Measurements from ENCODE around the gene MATN4. TPM values are rescaled to one million over a fixed set of nuclear protein-coding genes. Genes with fewer than 3 reads are reported as not detected.

The MATN4 gene
- total and polyA plus RNA-seq, 2 donors (not counting 1 experiment from before 2014, with no cell fraction given): not detected

GRCh38 chr20:45301824-45302271 is 6.3 kb downstream of the MATN4 start:
- TF ChIP-seq, protein P1, sequence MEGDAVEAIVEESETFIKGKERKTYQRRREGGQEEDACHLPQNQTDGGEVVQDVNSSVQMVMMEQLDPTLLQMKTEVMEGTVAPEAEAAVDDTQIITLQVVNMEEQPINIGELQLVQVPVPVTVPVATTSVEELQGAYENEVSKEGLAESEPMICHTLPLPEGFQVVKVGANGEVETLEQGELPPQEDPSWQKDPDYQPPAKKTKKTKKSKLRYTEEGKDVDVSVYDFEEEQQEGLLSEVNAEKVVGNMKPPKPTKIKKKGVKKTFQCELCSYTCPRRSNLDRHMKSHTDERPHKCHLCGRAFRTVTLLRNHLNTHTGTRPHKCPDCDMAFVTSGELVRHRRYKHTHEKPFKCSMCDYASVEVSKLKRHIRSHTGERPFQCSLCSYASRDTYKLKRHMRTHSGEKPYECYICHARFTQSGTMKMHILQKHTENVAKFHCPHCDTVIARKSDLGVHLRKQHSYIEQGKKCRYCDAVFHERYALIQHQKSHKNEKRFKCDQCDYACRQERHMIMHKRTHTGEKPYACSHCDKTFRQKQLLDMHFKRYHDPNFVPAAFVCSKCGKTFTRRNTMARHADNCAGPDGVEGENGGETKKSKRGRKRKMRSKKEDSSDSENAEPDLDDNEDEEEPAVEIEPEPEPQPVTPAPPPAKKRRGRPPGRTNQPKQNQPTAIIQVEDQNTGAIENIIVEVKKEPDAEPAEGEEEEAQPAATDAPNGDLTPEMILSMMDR (IDR thresholded peaks at IDR 0.05): no peak
- no peak for TF ChIP-seq EZH2 (IDR thresholded peaks at IDR 0.05; ENCODE audit: borderline replicate concordance, insufficient read depth, low read depth, low read length, poor library complexity, severe bottlenecking)
- Histone ChIP-seq H3K9me3 (ENCODE audit: control extremely low read depth in 1 of 3, control insufficient read depth in 2 of 3, insufficient read depth in 1 of 3, low read length in 2 of 3) (no peaks in the 10 kb centered on the region), H4K20me1 (ENCODE audit: control insufficient read depth, insufficient read depth, low read length, poor library complexity, severe bottlenecking) (no peaks in the 10 kb centered on the region), H3K4me2 (replicated peaks; ENCODE audit: low read depth, low read length, poor library complexity, severe bottlenecking) (no peak overlapping the region), H2AFZ (ENCODE audit: insufficient read depth, low read depth, low read length, poor library complexity, severe bottlenecking) (no peak overlapping the region), H3K27ac (ENCODE audit: low read length in 2 of 2) (no peak overlapping the region), H3K79me2 (ENCODE audit: control insufficient read depth, insufficient read depth, low read length) (no peaks in the 10 kb centered on the region), H3K27me3 (replicated peaks in 1 of 4; ENCODE audit: control extremely low read depth in 1 of 4, control insufficient read depth in 3 of 4, insufficient read depth in 4 of 4, low read length in 3 of 4) (peaks cover 0 to 41% (median 6%) of the 10 kb centered on the region in 4 experiments), H3K9ac (ENCODE audit: low read length) (no peak overlapping the region), H3K36me3 (replicated peaks in 1 of 2; ENCODE audit: control extremely low read depth in 1 of 2, control insufficient read depth in 1 of 2, extremely low read depth in 1 of 2, insufficient read depth in 2 of 2, low read length in 1 of 2) (no peaks in the 10 kb centered on the region), H3K4me3 (ENCODE audit: control extremely low read depth in 1 of 5, extremely low read depth in 1 of 5, insufficient read depth in 1 of 5, low read depth in 2 of 5, low read length in 4 of 5) (no peak overlapping the region), H3K4me1 (ENCODE audit: control insufficient read depth in 2 of 2, insufficient read depth in 2 of 2, low read length in 2 of 2) (peaks cover 3 to 4% of the 10 kb centered on the region in 2 donors)
- Mint-ChIP-seq H3K9me3 (ENCODE audit: insufficient read depth) (no peaks in the 10 kb centered on the region), H3K27me3 (peaks cover 60% of the 10 kb centered on the region), H3K4me3 (no peak overlapping the region), H3K27ac (no peak overlapping the region), H3K4me1 (no peaks in the 10 kb centered on the region)
- intact Hi-C loops (cut with micrococcal nuclease): no loop called here
- ChIA-PET POLR2A (no interaction called here), CTCF (interaction anchor here (0.8 to 5.8 kb wide), 3 partner anchors 9 to 11 kb away, joined by 3 to 52 read pairs (median 4); no protein-coding TSS in a partner anchor)
- DNase-seq (no peak), ATAC-seq (ENCODE audit: low read depth) (no peak)
- 84% methylated on average over 5 of the region's 5 CpGs for WGBS (ENCODE audit: insufficient coverage)

- no peak for DNase-seq
- H3K27me3 ChIP-seq (replicated peaks in 1 of 4; ENCODE audit: control extremely low read depth in 1 of 4, control insufficient read depth in 3 of 4, insufficient read depth in 4 of 4, low read length in 3 of 4): peaks cover 0 to 37% (median 3%) of the 10 kb centered on the region in 4 experiments
- CTCF ChIA-PET: interaction anchor here (1.3 to 5.8 kb wide), 3 partner anchors 8 to 470 kb away, joined by 4 to 52 read pairs (median 4); no protein-coding TSS in a partner anchor
These were observed 7.1 kb downstream of the MATN4 start for GRCh38 chr20:45300961-45301360.

More at GRCh38 chr20:45300961-45301360, 7.1 kb downstream of the MATN4 start:
- no peak overlapping the region for H3K4me3 Mint-ChIP-seq
- no peaks in the 10 kb centered on the region for H4K20me1 ChIP-seq (ENCODE audit: control insufficient read depth, insufficient read depth, low read length, poor library complexity, severe bottlenecking)
- no peaks in the 10 kb centered on the region for H3K36me3 ChIP-seq (replicated peaks in 1 of 2; ENCODE audit: control extremely low read depth in 1 of 2, control insufficient read depth in 1 of 2, extremely low read depth in 1 of 2, insufficient read depth in 2 of 2, low read length in 1 of 2)
- H3K9ac ChIP-seq (ENCODE audit: low read length): no peak overlapping the region
- WGBS (ENCODE audit: insufficient coverage): 63% methylated on average over 3 of the region's 4 CpGs
- H3K9me3 Mint-ChIP-seq (ENCODE audit: insufficient read depth): no peaks in the 10 kb centered on the region
- peak; percentile 51 for ATAC-seq (ENCODE audit: low read depth)
- peaks cover 60% of the 10 kb centered on the region for H3K27me3 Mint-ChIP-seq
- POLR2A ChIA-PET: no interaction called here
- H3K4me1 Mint-ChIP-seq: no peaks in the 10 kb centered on the region
- H2AFZ ChIP-seq (ENCODE audit: insufficient read depth, low read depth, low read length, poor library complexity, severe bottlenecking): no peak overlapping the region
- no peak overlapping the region for H3K4me2 ChIP-seq (replicated peaks; ENCODE audit: low read depth, low read length, poor library complexity, severe bottlenecking)
- H3K27ac Mint-ChIP-seq: no peak overlapping the region
- no peaks in the 10 kb centered on the region for H3K9me3 ChIP-seq (ENCODE audit: control extremely low read depth in 1 of 3, control insufficient read depth in 2 of 3, insufficient read depth in 1 of 3, low read length in 2 of 3)
- TF ChIP-seq, protein P1 (IDR thresholded peaks at IDR 0.05): peak; percentile 43
- no peak for TF ChIP-seq EZH2 (IDR thresholded peaks at IDR 0.05; ENCODE audit: borderline replicate concordance, insufficient read depth, low read depth, low read length, poor library complexity, severe bottlenecking)
- H3K27ac ChIP-seq (ENCODE audit: low read length in 2 of 2): no peak overlapping the region
- intact Hi-C loops (cut with micrococcal nuclease): no loop called here
- no peaks in the 10 kb centered on the region for H3K4me1 ChIP-seq (ENCODE audit: control insufficient read depth in 2 of 2, insufficient read depth in 2 of 2, low read length in 2 of 2)
- H3K79me2 ChIP-seq (ENCODE audit: control insufficient read depth, insufficient read depth, low read length): no peaks in the 10 kb centered on the region
- no peak overlapping the region for H3K4me3 ChIP-seq (ENCODE audit: control extremely low read depth in 1 of 5, extremely low read depth in 1 of 5, insufficient read depth in 1 of 5, low read depth in 2 of 5, low read length in 4 of 5)
